Stomach (tissue), 9 donors: ENCODE data around the gene CACNA2D3. TPM values are rescaled to one million over a fixed set of nuclear protein-coding genes. Genes with fewer than 3 reads are reported as not detected.

Experiments used
- DNase-seq, 2 donors: peaks; one replicate each; pipeline versions ENCODE4 v3.0.0 to v3.0.0-alpha.2; 2013 to 2019
- H3K27ac ChIP-seq, 5 donors: fragments of 200-600 bp in 4 of 5; sonication (generic) in 4 of 5; one replicate each; pipeline ENCODE4 v1.5.1; 2013 to 2019; ENCODE audit warnings: mild to moderate bottlenecking in 1 of 5, moderate library complexity in 1 of 5
- H3K27me3 ChIP-seq, 3 donors: fragments of 200-600 bp; sonication (generic); one replicate each; pipeline ENCODE4 v1.5.1; 2017 to 2019; ENCODE audit warnings: mixed run types in 1 of 3
- H3K36me3 ChIP-seq, 4 donors: fragments of 200-600 bp; sonication (generic); 1 replicate in 3 of 4; 2 replicates in 1 of 4; pipeline ENCODE4 v1.5.1; 2016 to 2019
- H3K4me1 ChIP-seq, 4 donors: fragments of 200-600 bp; sonication (generic); one replicate each; pipeline ENCODE4 v1.5.1; 2016 to 2019
- H3K4me3 ChIP-seq, 4 donors: fragments of 200-600 bp; sonication (generic) in 3 of 4; one replicate each; pipeline ENCODE4 v1.5.1; 2016 to 2019; ENCODE audit warnings: mild to moderate bottlenecking in 1 of 4
- H3K9me3 ChIP-seq, 4 donors: fragments of 200-600 bp; sonication (generic); one replicate each; pipeline ENCODE4 v1.5.1; 2016 to 2019
- EP300 ChIP-seq: sonication (generic); formaldehyde crosslinking; IDR thresholded peaks from one replicate; pipeline ENCODE4 v1.6.1; 2017; ENCODE audit warnings: antibody characterized with exemption
- POLR2A ChIP-seq, 4 donors: fragments of 450-650 bp; IDR thresholded peaks; one replicate each; pipeline ENCODE4 v1.6.1; 2016; ENCODE audit warnings: antibody characterized with exemption in 4 of 4, control low read depth in 2 of 4, mild to moderate bottlenecking in 1 of 4, moderate library complexity in 1 of 4
- POLR2AphosphoS5 ChIP-seq, 3 donors: sonication (generic); formaldehyde crosslinking; IDR thresholded peaks; one replicate each; pipeline ENCODE4 v1.6.1; 2016; ENCODE audit warnings: antibody characterized with exemption in 3 of 3
- WGBS, 5 donors: extraction: QIAGEN DNeasy Blood & Tissue Kit in 3 of 5; methylation state at CpG; one replicate each; pipeline versions ENCODE4 v1.1.5 to v1.1.7; 2013 to 2018; 5-methylcytosine and 5-hydroxymethylcytosine counted together
- intact Hi-C: fragments of 100-400 bp; cut with DNase I; formaldehyde crosslinking; loops from one replicate; pipeline ENCODE4 v1.15.1; 2023; ENCODE audit warnings: low total_unique reads
- polyA plus RNA-seq, 3 donors: library from polyadenylated mRNA; stranded (reverse); fragments of 200-250 nt; gene quantifications; one replicate each; pipeline ENCODE4 v1.2.3, GENCODE V29; 2013
- total RNA-seq, 5 donors: library from RNA; depleted of rRNA; stranded (reverse); fragments of >200 nt; gene quantifications; one replicate each; pipeline versions ENCODE4 v1.1.0 to v1.2.3, GENCODE V29; 2014 to 2016
- TF ChIP-seq, protein P1 (sequence below), 7 experiments: fragments of 450-650 bp in 4 of 7; fragments of 200-600 bp in 3 of 7; sonication (generic) in 3 of 7; IDR thresholded peaks; one replicate each; pipeline ENCODE4 v1.5.1; 2016 to 2019; ENCODE audit warnings: antibody characterized with exemption in 7 of 7, control low read depth in 2 of 7, mild to moderate bottlenecking in 1 of 7
- donor health status: healthy with polysubstance abuse.
- donor health status: Bipolar disorder and iron deficiency.
- donor health status: healthy.

The CACNA2D3 gene
- total and polyA plus RNA-seq, 8 donors: 0.56 to 54.0 (median 2.9) TPM; not detected in 1

- DNase-seq: peak in 1 of 2 donors; percentile 46
- WGBS, 5 donors: 35 to 56% (median 47%) methylated on average over 5 of the region's 5 CpGs
- H3K9me3 ChIP-seq: no peaks in the 10 kb centered on the region
- intact Hi-C loops: no loop called here
- H3K27ac ChIP-seq: no peak overlapping the region
- no peaks in the 10 kb centered on the region for H3K27me3 ChIP-seq
- H3K36me3 ChIP-seq: no peaks in the 10 kb centered on the region
- no peak for TF ChIP-seq EP300
- TF ChIP-seq, protein P1, sequence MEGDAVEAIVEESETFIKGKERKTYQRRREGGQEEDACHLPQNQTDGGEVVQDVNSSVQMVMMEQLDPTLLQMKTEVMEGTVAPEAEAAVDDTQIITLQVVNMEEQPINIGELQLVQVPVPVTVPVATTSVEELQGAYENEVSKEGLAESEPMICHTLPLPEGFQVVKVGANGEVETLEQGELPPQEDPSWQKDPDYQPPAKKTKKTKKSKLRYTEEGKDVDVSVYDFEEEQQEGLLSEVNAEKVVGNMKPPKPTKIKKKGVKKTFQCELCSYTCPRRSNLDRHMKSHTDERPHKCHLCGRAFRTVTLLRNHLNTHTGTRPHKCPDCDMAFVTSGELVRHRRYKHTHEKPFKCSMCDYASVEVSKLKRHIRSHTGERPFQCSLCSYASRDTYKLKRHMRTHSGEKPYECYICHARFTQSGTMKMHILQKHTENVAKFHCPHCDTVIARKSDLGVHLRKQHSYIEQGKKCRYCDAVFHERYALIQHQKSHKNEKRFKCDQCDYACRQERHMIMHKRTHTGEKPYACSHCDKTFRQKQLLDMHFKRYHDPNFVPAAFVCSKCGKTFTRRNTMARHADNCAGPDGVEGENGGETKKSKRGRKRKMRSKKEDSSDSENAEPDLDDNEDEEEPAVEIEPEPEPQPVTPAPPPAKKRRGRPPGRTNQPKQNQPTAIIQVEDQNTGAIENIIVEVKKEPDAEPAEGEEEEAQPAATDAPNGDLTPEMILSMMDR (IDR thresholded peaks at IDR 0.05): no peak
- peaks cover 0 to 12% (median 6%) of the 10 kb centered on the region in 4 donors for H3K4me1 ChIP-seq
- H3K4me3 ChIP-seq: no peak overlapping the region
Observed at GRCh38 chr3:54321520-54321919, 199.2 kb downstream of the CACNA2D3 start.

GRCh38 chr3:54322354-54322753, 200.0 kb downstream of the CACNA2D3 start:
- intact Hi-C loops: no loop called here
- no peaks in the 10 kb centered on the region for H3K9me3 ChIP-seq
- peak overlapping the region in 1 of 5 donors; percentile 46 for H3K27ac ChIP-seq
- H3K27me3 ChIP-seq: no peaks in the 10 kb centered on the region
- H3K36me3 ChIP-seq: no peaks in the 10 kb centered on the region
- peaks cover 0 to 12% (median 6%) of the 10 kb centered on the region in 4 donors for H3K4me1 ChIP-seq
- H3K4me3 ChIP-seq: no peak overlapping the region
- DNase-seq: peak; percentile 81 to 93
- no peak for TF ChIP-seq EP300
- no peak for TF ChIP-seq POLR2A (IDR thresholded peaks at IDR 0.05)
- peak in 2 of 3 donors; percentile 57 to 82 for TF ChIP-seq POLR2AphosphoS5 (IDR thresholded peaks at IDR 0.05)
- TF ChIP-seq, protein P1 (IDR thresholded peaks at IDR 0.05): no peak
- WGBS, 5 donors: 22 to 40% (median 32%) methylated on average over 3 of the region's 3 CpGs

DNA sequence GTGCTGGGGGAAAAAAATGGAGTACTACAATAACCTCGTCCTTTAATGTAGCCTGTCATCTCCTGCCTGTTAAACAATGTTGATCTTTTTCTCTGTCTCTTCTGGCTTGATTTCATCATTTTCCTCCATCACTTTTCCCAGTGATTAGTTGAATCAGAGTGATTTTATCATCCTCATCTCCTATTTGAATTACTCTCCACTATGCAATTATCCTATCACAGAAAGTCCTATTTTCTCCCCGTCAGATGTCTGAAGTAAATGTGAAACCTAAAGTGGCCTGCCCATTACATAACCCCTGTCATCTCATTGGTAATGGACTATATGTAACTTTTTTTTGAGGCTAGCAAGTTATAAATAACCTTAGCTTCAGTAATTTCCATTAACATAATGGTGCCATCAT, 201.8 kb downstream of the CACNA2D3 start:
- no peak for DNase-seq
- Histone ChIP-seq H3K36me3 (no peaks in the 10 kb centered on the region), H3K9me3 (no peaks in the 10 kb centered on the region), H3K4me1 (peaks cover 0 to 12% (median 6%) of the 10 kb centered on the region in 4 donors), H3K27ac (no peak overlapping the region), H3K27me3 (no peaks in the 10 kb centered on the region), H3K4me3 (no peak overlapping the region)
- intact Hi-C loops: no loop called here
- TF ChIP-seq, protein P1 (IDR thresholded peaks at IDR 0.05): no peak
- TF ChIP-seq EP300 (no peak), POLR2A (IDR thresholded peaks at IDR 0.05) (no peak), POLR2AphosphoS5 (IDR thresholded peaks at IDR 0.05) (no peak)
- WGBS, 5 donors: 81 to 91% (median 86%) methylated on average over 2 of the region's 2 CpGs

- Histone ChIP-seq H3K4me1 (peaks cover 0 to 9% (median 6%) of the 10 kb centered on the region in 4 donors), H3K27me3 (no peaks in the 10 kb centered on the region), H3K36me3 (no peaks in the 10 kb centered on the region), H3K4me3 (no peak overlapping the region), H3K9me3 (no peaks in the 10 kb centered on the region), H3K27ac (no peak overlapping the region)
- intact Hi-C loops: no loop called here
- WGBS, 5 donors: 78 to 88% (median 85%) methylated on average over 7 of the region's 7 CpGs
- no peak for DNase-seq
- TF ChIP-seq POLR2AphosphoS5 (IDR thresholded peaks at IDR 0.05) (no peak), EP300 (no peak), POLR2A (IDR thresholded peaks at IDR 0.05) (no peak)
- TF ChIP-seq, protein P1 (IDR thresholded peaks at IDR 0.05): no peak
Observed at GRCh38 chr3:54326951-54327350, 204.6 kb downstream of the CACNA2D3 start.
